ENCODE data around the gene RUNX2.

RUNX2 gene

DNA sequence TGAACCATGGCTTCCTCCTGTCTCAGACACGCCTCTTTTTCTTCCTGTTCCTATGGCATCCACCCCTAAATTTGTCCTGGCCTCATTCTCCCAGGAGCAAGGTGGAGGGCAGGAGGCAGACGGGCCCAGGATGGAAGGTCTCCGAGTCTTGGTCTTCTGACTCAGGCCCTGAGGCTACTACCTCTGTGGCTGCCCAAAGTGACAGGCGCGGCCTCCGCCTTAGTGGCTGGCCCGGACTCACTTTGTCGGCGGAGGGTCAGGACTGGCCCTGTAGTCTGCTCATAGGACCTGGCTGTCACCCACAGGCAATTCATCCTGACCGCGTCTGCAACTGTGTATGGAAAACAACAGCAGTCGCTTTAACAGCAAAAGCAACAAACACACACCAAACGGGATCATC is 312.7 kb downstream of the RUNX2 start:
- TF ChIP-seq FOXK2 (IDR thresholded peaks at IDR 0.05) (no peak), BHLHE40 (IDR thresholded peaks at IDR 0.05; ENCODE audit: borderline replicate concordance) (no peak), FOXA1 (IDR thresholded peaks at IDR 0.05) (no peak), FOXM1 (IDR thresholded peaks at IDR 0.05; ENCODE audit: borderline replicate concordance) (no peak), L3MBTL2 (conservative IDR thresholded peaks at IDR 0.05) (no peak), SP1 (IDR thresholded peaks at IDR 0.05) (no peak), NFRKB (IDR thresholded peaks at IDR 0.05) (no peak), ARNT (IDR thresholded peaks at IDR 0.05) (no peak), HDGF (IDR thresholded peaks at IDR 0.05; ENCODE audit: borderline replicate concordance) (no peak), ZNF384 (IDR thresholded peaks at IDR 0.05) (no peak), LEF1 (IDR thresholded peaks at IDR 0.05; ENCODE audit: borderline replicate concordance) (no peak), SUZ12 (IDR thresholded peaks at IDR 0.05) (no peak), TARDBP (IDR thresholded peaks at IDR 0.05) (no peak), ELF4 (IDR thresholded peaks at IDR 0.05) (no peak), CTBP1 (IDR thresholded peaks at IDR 0.05; ENCODE audit: borderline replicate concordance) (no peak)
- TF ChIP-seq, protein P1, sequence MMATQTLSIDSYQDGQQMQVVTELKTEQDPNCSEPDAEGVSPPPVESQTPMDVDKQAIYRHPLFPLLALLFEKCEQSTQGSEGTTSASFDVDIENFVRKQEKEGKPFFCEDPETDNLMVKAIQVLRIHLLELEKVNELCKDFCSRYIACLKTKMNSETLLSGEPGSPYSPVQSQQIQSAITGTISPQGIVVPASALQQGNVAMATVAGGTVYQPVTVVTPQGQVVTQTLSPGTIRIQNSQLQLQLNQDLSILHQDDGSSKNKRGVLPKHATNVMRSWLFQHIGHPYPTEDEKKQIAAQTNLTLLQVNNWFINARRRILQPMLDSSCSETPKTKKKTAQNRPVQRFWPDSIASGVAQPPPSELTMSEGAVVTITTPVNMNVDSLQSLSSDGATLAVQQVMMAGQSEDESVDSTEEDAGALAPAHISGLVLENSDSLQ (IDR thresholded peaks at IDR 0.05): no peak
- ChIA-PET POLR2A (no interaction called here), CTCF (no interaction called here)
- no peak for DNase-seq (ENCODE audit: extremely low spot score)

DNA sequence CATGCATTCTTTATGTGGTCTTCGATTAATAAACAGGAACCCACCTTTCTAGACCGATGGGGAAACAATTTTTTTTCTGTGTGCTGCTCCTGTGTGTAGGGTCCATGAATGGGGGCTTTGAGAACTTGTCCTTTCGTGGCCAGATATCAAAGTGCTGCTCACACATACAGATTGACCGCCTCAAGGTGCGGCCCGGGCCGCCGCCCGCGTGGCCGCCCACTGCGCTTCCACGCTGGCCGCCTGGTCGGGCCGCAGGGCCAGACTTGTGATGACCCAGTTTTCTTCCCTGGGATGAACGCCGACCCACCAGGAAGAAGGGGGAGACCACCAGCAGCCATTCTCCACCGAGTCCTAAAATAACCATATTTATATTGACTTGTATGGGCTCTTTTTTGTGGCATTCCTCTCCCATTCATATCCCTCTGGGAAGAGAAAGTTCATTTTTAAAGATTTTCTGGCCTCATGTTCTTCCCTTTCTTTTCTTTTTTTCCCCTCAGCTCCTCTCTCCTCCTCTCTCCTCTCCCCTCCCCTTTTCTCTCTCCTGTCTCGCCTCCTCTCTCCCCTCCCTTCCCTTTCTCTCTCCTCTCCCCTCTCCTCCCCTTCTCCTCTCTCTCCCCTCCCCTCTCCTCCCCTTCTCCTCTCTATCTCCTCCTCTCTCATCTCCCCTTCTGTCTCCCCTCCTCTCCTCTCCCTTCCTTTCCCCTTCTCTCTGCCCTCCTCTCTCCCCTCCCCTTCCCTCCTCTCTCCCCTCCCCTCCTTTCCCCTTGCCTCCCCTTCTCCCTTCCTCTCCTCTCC is 314.4 kb downstream of the RUNX2 start:
- no peak for TF ChIP-seq CTBP1 (IDR thresholded peaks at IDR 0.05; ENCODE audit: borderline replicate concordance)
- no peak for DNase-seq (ENCODE audit: extremely low spot score)
- ChIA-PET CTCF (no interaction called here), POLR2A (no interaction called here)

- ChIA-PET CTCF (no interaction called here), POLR2A (no interaction called here)
Measured at GRCh38 chr6:45643126-45643525, 315.0 kb downstream of the RUNX2 start.

DNA sequence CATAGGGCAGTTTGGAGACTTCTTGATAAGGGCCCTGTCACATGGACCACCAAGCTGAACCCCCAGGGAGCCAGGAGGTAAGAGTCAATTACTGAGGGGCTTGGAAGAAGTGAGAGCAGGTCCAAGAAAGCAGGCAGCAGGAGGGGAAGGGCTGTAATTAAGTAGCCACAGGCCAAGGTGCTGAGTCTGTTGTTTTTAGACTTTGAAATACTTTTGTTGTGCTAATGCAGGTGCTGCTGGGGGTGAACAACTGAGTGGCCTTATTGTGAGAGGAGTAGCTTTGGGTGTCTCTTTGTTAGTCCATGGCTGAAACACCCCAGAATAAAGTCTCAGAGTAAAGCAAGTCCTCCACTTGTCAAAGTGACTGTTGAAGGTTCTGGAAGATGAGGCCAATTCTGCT is 316.6 kb downstream of the RUNX2 start:
- no peak for DNase-seq (ENCODE audit: extremely low spot score)
- TF ChIP-seq TARDBP (IDR thresholded peaks at IDR 0.05): no peak
- TF ChIP-seq CTBP1 (IDR thresholded peaks at IDR 0.05; ENCODE audit: borderline replicate concordance): no peak
- TF ChIP-seq, protein P1 (IDR thresholded peaks at IDR 0.05): no peak
- TF ChIP-seq ELF4 (IDR thresholded peaks at IDR 0.05): no peak
- no peak for TF ChIP-seq ZNF384 (IDR thresholded peaks at IDR 0.05)
- TF ChIP-seq FOXM1 (IDR thresholded peaks at IDR 0.05; ENCODE audit: borderline replicate concordance): no peak
- no peak for TF ChIP-seq L3MBTL2 (conservative IDR thresholded peaks at IDR 0.05)
- TF ChIP-seq ARNT (IDR thresholded peaks at IDR 0.05): no peak
- TF ChIP-seq BHLHE40 (IDR thresholded peaks at IDR 0.05; ENCODE audit: borderline replicate concordance): no peak
- TF ChIP-seq SP1 (IDR thresholded peaks at IDR 0.05): no peak
- no peak for TF ChIP-seq HDGF (IDR thresholded peaks at IDR 0.05; ENCODE audit: borderline replicate concordance)
- TF ChIP-seq NFRKB (IDR thresholded peaks at IDR 0.05): no peak
- CTCF ChIA-PET: no interaction called here
- POLR2A ChIA-PET: no interaction called here

More at GRCh38 chr6:45643126-45643525, 315.0 kb downstream of the RUNX2 start:
- TF ChIP-seq L3MBTL2 (conservative IDR thresholded peaks at IDR 0.05): no peak
- TF ChIP-seq, protein P1 (IDR thresholded peaks at IDR 0.05): no peak
- no peak for TF ChIP-seq NFRKB (IDR thresholded peaks at IDR 0.05)
- no peak for TF ChIP-seq SUZ12 (IDR thresholded peaks at IDR 0.05)
- TF ChIP-seq FOXA1 (IDR thresholded peaks at IDR 0.05): no peak
- TF ChIP-seq LEF1 (IDR thresholded peaks at IDR 0.05; ENCODE audit: borderline replicate concordance): no peak
- TF ChIP-seq BHLHE40 (IDR thresholded peaks at IDR 0.05; ENCODE audit: borderline replicate concordance): no peak
- TF ChIP-seq FOXK2 (IDR thresholded peaks at IDR 0.05): no peak
- no peak for TF ChIP-seq HDGF (IDR thresholded peaks at IDR 0.05; ENCODE audit: borderline replicate concordance)
- TF ChIP-seq TARDBP (IDR thresholded peaks at IDR 0.05): no peak
- no peak for TF ChIP-seq SP1 (IDR thresholded peaks at IDR 0.05)
- no peak for TF ChIP-seq CTBP1 (IDR thresholded peaks at IDR 0.05; ENCODE audit: borderline replicate concordance)
- TF ChIP-seq FOXM1 (IDR thresholded peaks at IDR 0.05; ENCODE audit: borderline replicate concordance): no peak
- no peak for TF ChIP-seq ELF4 (IDR thresholded peaks at IDR 0.05)
- no peak for TF ChIP-seq ZNF384 (IDR thresholded peaks at IDR 0.05)
- no peak for TF ChIP-seq ARNT (IDR thresholded peaks at IDR 0.05)
- no peak for DNase-seq (ENCODE audit: extremely low spot score)

DNA sequence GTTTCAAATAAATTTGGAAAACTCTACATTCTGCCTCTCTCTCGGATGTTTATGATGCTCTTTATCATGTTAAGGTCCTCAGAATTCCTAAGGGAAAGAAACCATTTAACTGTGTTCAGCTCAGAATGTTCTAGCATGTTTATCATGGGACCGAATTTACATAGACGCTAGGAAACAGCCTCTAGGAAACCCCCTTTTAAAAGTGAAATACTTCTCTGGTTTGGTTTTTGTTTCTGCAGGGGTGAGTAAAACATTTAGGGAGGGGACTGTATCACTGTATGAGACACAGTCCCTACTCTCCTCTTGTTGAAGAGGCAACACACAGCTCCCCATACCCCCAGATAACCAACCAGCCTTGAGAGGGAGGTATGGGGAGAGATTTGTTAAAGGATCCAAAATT is 317.2 kb downstream of the RUNX2 start:
- ChIA-PET CTCF (interaction anchor here (0.5 kb wide), 1 partner anchor 60 kb away, joined by 3 read pairs; no protein-coding TSS in a partner anchor), POLR2A (no interaction called here)
- TF ChIP-seq LEF1 (IDR thresholded peaks at IDR 0.05; ENCODE audit: borderline replicate concordance) (no peak), ARNT (IDR thresholded peaks at IDR 0.05) (no peak), SUZ12 (IDR thresholded peaks at IDR 0.05) (no peak), FOXA1 (IDR thresholded peaks at IDR 0.05) (no peak), L3MBTL2 (conservative IDR thresholded peaks at IDR 0.05) (no peak), ELF4 (IDR thresholded peaks at IDR 0.05) (no peak), FOXK2 (IDR thresholded peaks at IDR 0.05) (no peak), CTBP1 (IDR thresholded peaks at IDR 0.05; ENCODE audit: borderline replicate concordance) (no peak), BHLHE40 (IDR thresholded peaks at IDR 0.05; ENCODE audit: borderline replicate concordance) (no peak)

More for the DNA sequence above, 317.2 kb downstream of the RUNX2 start:
- no peak for DNase-seq (ENCODE audit: extremely low spot score)

Data from HEK293T (cell line).